ENCODE data around the gene PARD3B. TPM values are rescaled to one million over a fixed set of nuclear protein-coding genes. Genes with fewer than 3 reads are reported as not detected.

PARD3B gene
- total RNA-seq, 1 donor from 2014 or later = 0.66 TPM

GRCh38 chr2:205495819-205496218 is 950.5 kb downstream of the PARD3B start:
- Mint-ChIP-seq H3K27ac (ENCODE audit: unreplicated experiment) (no peak overlapping the region), H3K27me3 (ENCODE audit: unreplicated experiment) (no peaks in the 10 kb centered on the region), H3K36me3 (ENCODE audit: unreplicated experiment) (no peaks in the 10 kb centered on the region), H3K9me3 (ENCODE audit: unreplicated experiment) (no peaks in the 10 kb centered on the region), H3K4me1 (ENCODE audit: low read depth, unreplicated experiment) (peaks cover 6% of the 10 kb centered on the region), H3K4me3 (ENCODE audit: unreplicated experiment) (no peak overlapping the region)
- no peak for DNase-seq
- TF ChIP-seq CTCF (IDR thresholded peaks at IDR 0.05; ENCODE audit: partially characterized antibody, unreplicated experiment) = no peak

- H3K27ac Mint-ChIP-seq (ENCODE audit: unreplicated experiment) = no peak overlapping the region
- no peak for DNase-seq
- no peaks in the 10 kb centered on the region for H3K36me3 Mint-ChIP-seq (ENCODE audit: unreplicated experiment)
- H3K4me1 Mint-ChIP-seq (ENCODE audit: low read depth, unreplicated experiment) = peaks cover 6% of the 10 kb centered on the region
- H3K9me3 Mint-ChIP-seq (ENCODE audit: unreplicated experiment) = no peaks in the 10 kb centered on the region
- no peaks in the 10 kb centered on the region for H3K27me3 Mint-ChIP-seq (ENCODE audit: unreplicated experiment)
- no peak for TF ChIP-seq CTCF (IDR thresholded peaks at IDR 0.05; ENCODE audit: partially characterized antibody, unreplicated experiment)
- H3K4me3 Mint-ChIP-seq (ENCODE audit: unreplicated experiment) = no peak overlapping the region
Measured at GRCh38 chr2:205496370-205496769, 951.1 kb downstream of the PARD3B start.

GRCh38 chr2:205496772-205497171 is 951.5 kb downstream of the PARD3B start:
- no peaks in the 10 kb centered on the region for H3K27me3 Mint-ChIP-seq (ENCODE audit: unreplicated experiment)
- H3K9me3 Mint-ChIP-seq (ENCODE audit: unreplicated experiment) = no peaks in the 10 kb centered on the region
- DNase-seq = no peak

GRCh38 chr2:205499006-205499405 is 953.7 kb downstream of the PARD3B start:
- Mint-ChIP-seq H3K4me3 (ENCODE audit: unreplicated experiment) (no peak overlapping the region), H3K4me1 (ENCODE audit: low read depth, unreplicated experiment) (peaks cover 6% of the 10 kb centered on the region), H3K27ac (ENCODE audit: unreplicated experiment) (no peak overlapping the region), H3K9me3 (ENCODE audit: unreplicated experiment) (no peaks in the 10 kb centered on the region), H3K27me3 (ENCODE audit: unreplicated experiment) (no peaks in the 10 kb centered on the region), H3K36me3 (ENCODE audit: unreplicated experiment) (no peaks in the 10 kb centered on the region)
- no peak for DNase-seq
- no peak for TF ChIP-seq CTCF (IDR thresholded peaks at IDR 0.05; ENCODE audit: partially characterized antibody, unreplicated experiment)

More at GRCh38 chr2:205496772-205497171, 951.5 kb downstream of the PARD3B start:
- TF ChIP-seq CTCF (IDR thresholded peaks at IDR 0.05; ENCODE audit: partially characterized antibody, unreplicated experiment) = no peak
- Mint-ChIP-seq H3K36me3 (ENCODE audit: unreplicated experiment) (no peaks in the 10 kb centered on the region), H3K4me3 (ENCODE audit: unreplicated experiment) (no peak overlapping the region), H3K4me1 (ENCODE audit: low read depth, unreplicated experiment) (peaks cover 6% of the 10 kb centered on the region), H3K27ac (ENCODE audit: unreplicated experiment) (no peak overlapping the region)

- DNase-seq = no peak
- Mint-ChIP-seq H3K27ac (ENCODE audit: unreplicated experiment) (no peak overlapping the region), H3K4me1 (ENCODE audit: low read depth, unreplicated experiment) (peaks cover 6% of the 10 kb centered on the region), H3K27me3 (ENCODE audit: unreplicated experiment) (no peaks in the 10 kb centered on the region), H3K9me3 (ENCODE audit: unreplicated experiment) (no peaks in the 10 kb centered on the region), H3K4me3 (ENCODE audit: unreplicated experiment) (no peak overlapping the region), H3K36me3 (ENCODE audit: unreplicated experiment) (no peaks in the 10 kb centered on the region)
- no peak for TF ChIP-seq CTCF (IDR thresholded peaks at IDR 0.05; ENCODE audit: partially characterized antibody, unreplicated experiment)
Measured at GRCh38 chr2:205500065-205500464, 954.8 kb downstream of the PARD3B start.
